ENCODE measurements around the gene MORC3. TPM values are rescaled to one million over a fixed set of nuclear protein-coding genes. Genes with fewer than 3 reads are reported as not detected.

Gene MORC3
- total RNA-seq, 1 donor from 2014 or later, result 24.5 TPM

GRCh38 chr21:36424592-36424991 is 104.6 kb downstream of the MORC3 start:
- no peak for TF ChIP-seq CTCF (conservative IDR thresholded peaks at IDR 0.05)
- Mint-ChIP-seq H3K36me3 (ENCODE audit: low read depth) (peaks cover 3% of the 10 kb centered on the region), H3K9me3 (no peaks in the 10 kb centered on the region), H3K27me3 (ENCODE audit: low read depth) (no peaks in the 10 kb centered on the region), H3K4me1 (peaks cover 14% of the 10 kb centered on the region), H3K27ac (ENCODE audit: unreplicated experiment) (no peak overlapping the region), H3K4me3 (no peak overlapping the region)
- no peak for DNase-seq (ENCODE audit: low read depth, low spot score)

GRCh38 chr21:36425286-36425685 is 105.3 kb downstream of the MORC3 start:
- Mint-ChIP-seq H3K9me3 (no peaks in the 10 kb centered on the region), H3K27me3 (ENCODE audit: low read depth) (no peaks in the 10 kb centered on the region), H3K4me1 (peaks cover 14% of the 10 kb centered on the region), H3K36me3 (ENCODE audit: low read depth) (no peaks in the 10 kb centered on the region), H3K27ac (ENCODE audit: unreplicated experiment) (no peak overlapping the region), H3K4me3 (no peak overlapping the region)
- TF ChIP-seq CTCF (conservative IDR thresholded peaks at IDR 0.05), result no peak
- DNase-seq (ENCODE audit: low read depth, low spot score), result no peak

Other genes with a start within 250 kb of the MORC3 start
- gene CBR3, start 185.1 kb upstream of the MORC3 start, total RNA-seq, result 2.1 and 2.8 TPM in 2 replicates
- 13.5 and 14.5 TPM in 2 replicates for gene DOP1B, start 163.4 kb upstream of the MORC3 start, total RNA-seq
- 30.3 and 32.3 TPM in 2 replicates for gene CHAF1B, start 65.2 kb downstream of the MORC3 start, total RNA-seq
- gene CLDN14, start 159.9 kb downstream of the MORC3 start, total RNA-seq, result not detected in 2 replicates